MG63 (cell line): Measurements from ENCODE around the gene THSD8. TPM values are rescaled to one million over a fixed set of nuclear protein-coding genes. Genes with fewer than 3 reads are reported as not detected.
A peak's percentile ranks its signal among the peaks of the same experiment; 100 is the strongest.
"Not testable (repeated sequence)": the region's sequence is repeated elsewhere in the genome, so short reads cannot be mapped to it uniquely, and the experiment has no call there.

Experiments
- DNase-seq: peaks from one replicate; pipeline ENCODE4 v3.0.0-alpha.2; 2020
- H3K27me3 ChIP-seq: fragments of 250-450 bp; sonication (Bioruptor Pico); 2 replicates; pipeline ENCODE4 v1.5.1; 2020; ENCODE audit warnings: mild to moderate bottlenecking, moderate library complexity
- H3K36me3 ChIP-seq: fragments of 250-450 bp; sonication (Bioruptor Pico); 2 replicates; pipeline ENCODE4 v1.5.1; 2020; ENCODE audit warnings: mild to moderate bottlenecking, moderate library complexity
- H3K4me3 ChIP-seq: fragments of 250-450 bp; sonication (Bioruptor Pico); 2 replicates; pipeline ENCODE4 v1.5.1; 2020; ENCODE audit warnings: mild to moderate bottlenecking, moderate library complexity
- H3K9me3 ChIP-seq: fragments of 250-450 bp; sonication (Bioruptor Pico); 2 replicates; pipeline ENCODE4 v1.5.1; 2020; ENCODE audit warnings: mild to moderate bottlenecking, moderate library complexity
- total RNA-seq: library from RNA; depleted of rRNA; stranded (reverse); fragments of >200 nt; shearing (Covaris generic); gene quantifications from 2 replicates; pipeline ENCODE4 v1.2.3, GENCODE V29; 2014; ENCODE audit warnings: low replicate concordance

Gene THSD8
- total RNA-seq, 1 experiment from 2014 or later: 0.99 TPM

- H3K4me3 ChIP-seq: peak within 1 kb of the TSS; percentile 51
- H3K9me3 ChIP-seq: no peaks in the 10 kb centered on the region
- H3K36me3 ChIP-seq: no peaks in the 10 kb centered on the region
- no peak for DNase-seq
- peaks cover 78% of the 10 kb centered on the region for H3K27me3 ChIP-seq
These were observed 32.7 kb downstream of the THSD8 start, which contains the start of gene RTBDN for GRCh38 chr19:12834566-12834943. RTBDN (minus strand) TSS chr19:12834579; CDS start chr19:12829979, 4,600 bp downstream.

GRCh38 chr19:12834976-12835757, 33.3 kb downstream of the THSD8 start:
- Histone ChIP-seq H3K9me3 (no peaks in the 10 kb centered on the region), H3K36me3 (no peaks in the 10 kb centered on the region), H3K4me3 (no peak overlapping the region), H3K27me3 (peaks cover 78% of the 10 kb centered on the region)
- no peak for DNase-seq

GRCh38 chr19:12836529-12836863, 34.6 kb downstream of the THSD8 start:
- H3K4me3 ChIP-seq: no peak overlapping the region
- DNase-seq: no peak
- H3K27me3 ChIP-seq: peaks cover 70% of the 10 kb centered on the region
- H3K9me3 ChIP-seq: no peaks in the 10 kb centered on the region
- no peaks in the 10 kb centered on the region for H3K36me3 ChIP-seq

- Histone ChIP-seq H3K4me3 (no peak overlapping the region), H3K27me3 (peaks cover 66% of the 10 kb centered on the region), H3K9me3 (no peaks in the 10 kb centered on the region), H3K36me3 (no peaks in the 10 kb centered on the region)
- DNase-seq: no peak
These were observed 35.4 kb downstream of the THSD8 start for GRCh38 chr19:12837225-12837624.

- peak within 1 kb of the TSS; percentile 51 for H3K4me3 ChIP-seq
These were observed 36.5 kb downstream of the THSD8 start, which contains the start of gene MAST1 for GRCh38 chr19:12838182-12838885. MAST1 (plus strand) TSS chr19:12838515; CDS start chr19:12838573, 58 bp downstream.

GRCh38 chr19:12838886-12839756, 37.3 kb downstream of the THSD8 start:
- H3K27me3 ChIP-seq: peaks cover 51% of the 10 kb centered on the region

More at GRCh38 chr19:12838182-12838885, 36.5 kb downstream of the THSD8 start, which contains the start of gene MAST1:
- H3K36me3 ChIP-seq: no peaks in the 10 kb centered on the region
- DNase-seq: peak; percentile 75
- peaks cover 56% of the 10 kb centered on the region for H3K27me3 ChIP-seq
- no peaks in the 10 kb centered on the region for H3K9me3 ChIP-seq

GRCh38 chr19:12840091-12841079, 38.5 kb downstream of the THSD8 start:
- DNase-seq: peak; percentile 77
- peaks cover 38% of the 10 kb centered on the region for H3K27me3 ChIP-seq
- H3K9me3 ChIP-seq: no peaks in the 10 kb centered on the region
- no peaks in the 10 kb centered on the region for H3K36me3 ChIP-seq
- H3K4me3 ChIP-seq: no peak overlapping the region

More at GRCh38 chr19:12838886-12839756, 37.3 kb downstream of the THSD8 start:
- Histone ChIP-seq H3K36me3 (no peaks in the 10 kb centered on the region), H3K9me3 (no peaks in the 10 kb centered on the region), H3K4me3 (peak overlapping the region; percentile 51)
- no peak for DNase-seq

- Histone ChIP-seq H3K27me3 (peaks cover 33% of the 10 kb centered on the region), H3K9me3 (no peaks in the 10 kb centered on the region), H3K4me3 (no peak overlapping the region), H3K36me3 (no peaks in the 10 kb centered on the region)
- DNase-seq: no peak
These were observed 39.2 kb downstream of the THSD8 start for GRCh38 chr19:12841094-12841493.

GRCh38 chr19:12842511-12842910, 40.6 kb downstream of the THSD8 start:
- Histone ChIP-seq H3K4me3 (no peak overlapping the region), H3K27me3 (peaks cover 29% of the 10 kb centered on the region), H3K9me3 (no peaks in the 10 kb centered on the region), H3K36me3 (no peaks in the 10 kb centered on the region)
- DNase-seq: no peak

- Histone ChIP-seq H3K4me3 (no peak overlapping the region), H3K9me3 (no peaks in the 10 kb centered on the region), H3K36me3 (no peaks in the 10 kb centered on the region), H3K27me3 (peaks cover 23% of the 10 kb centered on the region; the same call in 1 of the 2 replicates)
- DNase-seq: no peak
These were observed 41.5 kb downstream of the THSD8 start for GRCh38 chr19:12843328-12843727.

- Histone ChIP-seq H3K9me3 (no peaks in the 10 kb centered on the region), H3K4me3 (no peak overlapping the region), H3K36me3 (no peaks in the 10 kb centered on the region), H3K27me3 (peaks cover 20% of the 10 kb centered on the region; the same call in 1 of the 2 replicates)
- DNase-seq: no peak
These were observed 42.3 kb downstream of the THSD8 start for GRCh38 chr19:12843999-12844732.

GRCh38 chr19:12846613-12847012, 44.7 kb downstream of the THSD8 start:
- peaks cover 13% of the 10 kb centered on the region; the same call in 1 of the 2 replicates for H3K27me3 ChIP-seq
- not testable (repeated sequence) for DNase-seq, H3K36me3 ChIP-seq, H3K4me3 ChIP-seq, H3K9me3 ChIP-seq

GRCh38 chr19:12847159-12848139, 45.6 kb downstream of the THSD8 start:
- peak overlapping the region; percentile 7; the same call in 1 of the 2 replicates for H3K4me3 ChIP-seq

More at GRCh38 chr19:12847159-12848139, 45.6 kb downstream of the THSD8 start:
- H3K27me3 ChIP-seq: 0 out of 2 replicates have a peak, but pooled peaks cover 11% of the 10 kb centered on the region
- peak; percentile 93 for DNase-seq
- H3K36me3 ChIP-seq: no peaks in the 10 kb centered on the region
- H3K9me3 ChIP-seq: no peaks in the 10 kb centered on the region
